ENCODE results near the gene ARFGEF3. TPM values are rescaled to one million over a fixed set of nuclear protein-coding genes. Genes with fewer than 3 reads are reported as not detected.

The ARFGEF3 gene
- total RNA-seq, 1 experiment from 2014 or later: 7.8 TPM

DNA sequence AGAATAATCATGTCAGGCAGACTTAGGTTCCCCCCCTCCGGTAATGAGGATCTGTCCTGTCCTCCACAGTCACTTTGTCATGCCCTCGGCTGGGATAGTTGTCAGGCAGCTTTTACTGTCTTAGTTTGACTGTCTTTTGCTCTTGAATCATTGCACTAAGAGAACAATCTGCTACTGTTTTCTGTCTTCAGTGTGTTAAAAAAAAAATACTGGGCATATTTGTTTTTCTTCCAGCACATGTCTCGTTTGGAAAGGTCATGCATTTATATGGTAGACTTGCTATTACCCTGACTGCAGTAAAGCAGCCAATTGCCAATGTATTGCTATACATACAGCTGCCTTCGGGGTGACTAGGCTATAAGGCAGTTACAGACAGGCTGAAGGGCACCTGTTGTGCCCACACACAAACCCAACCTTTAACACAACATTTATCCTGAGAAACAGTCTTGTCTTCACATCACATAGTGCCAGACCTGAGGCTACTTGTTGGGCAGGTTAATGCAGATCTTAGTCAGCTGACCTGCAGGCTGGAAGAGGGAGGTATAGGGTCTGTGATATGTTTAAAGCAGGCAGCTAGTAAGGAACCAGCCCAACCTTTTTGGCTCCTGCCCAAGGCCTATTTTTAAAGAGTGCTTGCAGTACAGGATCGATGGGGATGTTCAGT lies 26.7 kb downstream of the ARFGEF3 start:
- H3K79me2 ChIP-seq (ENCODE audit: low read length): no peaks in the 10 kb centered on the region
- ChIA-PET CTCF (no interaction called here), POLR2A (ENCODE audit: unreplicated experiment) (no interaction called here)
- no peak for TF ChIP-seq EZH2 (IDR thresholded peaks at IDR 0.05; ENCODE audit: low read length, unreplicated experiment)
- no peak for TF ChIP-seq EZH2phosphoT487 (IDR thresholded peaks at IDR 0.05; ENCODE audit: borderline replicate concordance, low read length)
- TF ChIP-seq CTCF (conservative IDR thresholded peaks at IDR 0.05; ENCODE audit: low read depth, low read length): no peak
- no peaks in the 10 kb centered on the region for H3K9me3 ChIP-seq (ENCODE audit: low read length)
- H3K9me2 ChIP-seq (replicated peaks; ENCODE audit: low read length): no peaks in the 10 kb centered on the region
- peak; percentile 24 for DNase-seq
- no peaks in the 10 kb centered on the region for H3K36me3 ChIP-seq (ENCODE audit: low read depth, low read length)
- 0 out of 2 replicates have a peak, but pooled peaks cover 5% of the 10 kb centered on the region for H3K4me1 ChIP-seq (ENCODE audit: insufficient read depth, low read length)
- intact Hi-C loops (cut with micrococcal nuclease): no loop called here
- H3K4me3 ChIP-seq (ENCODE audit: low read length): no peak overlapping the region
- no peaks in the 10 kb centered on the region for H3K27me3 ChIP-seq (ENCODE audit: low read length)
- ATAC-seq: no peak; the same call in none of the 2 replicates
- no peak overlapping the region for H2AFZ ChIP-seq (ENCODE audit: low read length)
- BruUV-seq (replicated peaks): no TSS peak
- no peaks in the 10 kb centered on the region for H3F3A ChIP-seq (ENCODE audit: low read length, unreplicated experiment)
- H3K9ac ChIP-seq (ENCODE audit: low read length): no peak overlapping the region
- H4K20me1 ChIP-seq (ENCODE audit: low read length): no peaks in the 10 kb centered on the region
- H3K27ac ChIP-seq (ENCODE audit: low read length): no peak overlapping the region
- no peak overlapping the region for H3K4me2 ChIP-seq (ENCODE audit: low read length)

- ChIA-PET POLR2A (ENCODE audit: unreplicated experiment) (no interaction called here), CTCF (no interaction called here)
- Histone ChIP-seq H4K20me1 (ENCODE audit: low read length) (no peaks in the 10 kb centered on the region), H3K9ac (ENCODE audit: low read length) (no peak overlapping the region), H3K79me2 (ENCODE audit: low read length) (no peaks in the 10 kb centered on the region), H3K27ac (ENCODE audit: low read length) (no peak overlapping the region), H3K36me3 (ENCODE audit: low read depth, low read length) (no peaks in the 10 kb centered on the region), H3K9me2 (replicated peaks; ENCODE audit: low read length) (no peaks in the 10 kb centered on the region), H3K4me1 (ENCODE audit: insufficient read depth, low read length) (no peaks in the 10 kb centered on the region), H3K4me3 (ENCODE audit: low read length) (no peak overlapping the region), H2AFZ (ENCODE audit: low read length) (no peak overlapping the region), H3K4me2 (ENCODE audit: low read length) (no peak overlapping the region), H3K27me3 (ENCODE audit: low read length) (no peaks in the 10 kb centered on the region), H3F3A (ENCODE audit: low read length, unreplicated experiment) (no peaks in the 10 kb centered on the region), H3K9me3 (ENCODE audit: low read length) (no peaks in the 10 kb centered on the region)
- no peak for ATAC-seq
- TF ChIP-seq EZH2phosphoT487 (IDR thresholded peaks at IDR 0.05; ENCODE audit: borderline replicate concordance, low read length) (no peak), EZH2 (IDR thresholded peaks at IDR 0.05; ENCODE audit: low read length, unreplicated experiment) (no peak), CTCF (conservative IDR thresholded peaks at IDR 0.05; ENCODE audit: low read depth, low read length) (no peak)
- no TSS peak for BruUV-seq (replicated peaks)
- DNase-seq: no peak
- intact Hi-C loops (cut with micrococcal nuclease): no loop called here
These were observed 32.5 kb downstream of the ARFGEF3 start for GRCh38 chr6:138194287-138194686.

DNA sequence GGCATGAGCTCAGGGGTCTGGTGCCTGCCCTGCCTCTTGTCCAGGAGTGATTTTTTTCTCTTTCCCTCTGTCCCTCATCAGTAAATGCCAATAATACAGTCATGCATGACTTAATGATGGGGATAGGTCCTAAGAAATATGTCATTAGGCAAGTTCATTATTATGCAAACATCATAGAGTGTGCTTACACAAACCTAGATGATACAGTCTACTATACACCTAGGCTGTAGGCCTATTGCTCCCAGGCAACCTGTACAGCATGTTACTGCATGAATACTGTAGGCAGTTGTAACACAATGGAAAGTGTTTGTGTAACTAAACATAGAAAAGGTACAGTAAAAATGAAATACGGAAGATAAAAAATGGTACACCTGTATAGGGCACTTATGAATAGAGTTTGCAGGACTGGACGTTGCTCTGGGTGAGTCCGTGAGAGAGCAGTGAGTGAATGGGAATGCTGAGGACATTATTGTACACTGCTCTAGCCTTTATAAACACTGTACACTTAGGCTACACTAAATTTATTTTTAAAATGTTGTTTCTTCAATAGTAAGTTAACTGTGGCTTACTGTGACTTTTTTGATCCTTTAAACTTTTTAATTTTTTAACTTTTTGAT lies 34.5 kb downstream of the ARFGEF3 start:
- intact Hi-C loops (cut with micrococcal nuclease): no loop called here
- Histone ChIP-seq H3K27ac (ENCODE audit: low read length) (no peak overlapping the region), H3K9ac (ENCODE audit: low read length) (no peak overlapping the region), H3K27me3 (ENCODE audit: low read length) (no peaks in the 10 kb centered on the region), H3K4me3 (ENCODE audit: low read length) (no peak overlapping the region), H3K36me3 (ENCODE audit: low read depth, low read length) (no peaks in the 10 kb centered on the region), H4K20me1 (ENCODE audit: low read length) (no peaks in the 10 kb centered on the region), H2AFZ (ENCODE audit: low read length) (no peak overlapping the region), H3K9me2 (replicated peaks; ENCODE audit: low read length) (no peaks in the 10 kb centered on the region), H3K4me2 (ENCODE audit: low read length) (no peak overlapping the region), H3F3A (ENCODE audit: low read length, unreplicated experiment) (no peaks in the 10 kb centered on the region), H3K79me2 (ENCODE audit: low read length) (no peaks in the 10 kb centered on the region), H3K4me1 (ENCODE audit: insufficient read depth, low read length) (no peaks in the 10 kb centered on the region), H3K9me3 (ENCODE audit: low read length) (no peaks in the 10 kb centered on the region)
- DNase-seq (no peak), ATAC-seq (no peak)
- ChIA-PET POLR2A (ENCODE audit: unreplicated experiment) (no interaction called here), CTCF (no interaction called here)
- no TSS peak for BruUV-seq (replicated peaks)
- TF ChIP-seq EZH2 (IDR thresholded peaks at IDR 0.05; ENCODE audit: low read length, unreplicated experiment) (no peak), EZH2phosphoT487 (IDR thresholded peaks at IDR 0.05; ENCODE audit: borderline replicate concordance, low read length) (no peak), CTCF (conservative IDR thresholded peaks at IDR 0.05; ENCODE audit: low read depth, low read length) (no peak)
